Activated CD4-positive, alpha-beta T cell treated with anti-CD3 and anti-CD28 coated beads for 4 hours (primary cell): ENCODE measurements around the gene KCNE4.

Experiments
- DNase-seq, 2 donors: peaks; one replicate each; pipeline ENCODE4 v3.0.0-alpha.2; 2020

The KCNE4 gene

GRCh38 chr2:223041527-223042109 lies 10.4 kb upstream of the KCNE4 start:
- DNase-seq: no peak

- no peak for DNase-seq
These were observed 9.7 kb upstream of the KCNE4 start for GRCh38 chr2:223042284-223042683.

GRCh38 chr2:223042704-223043118 lies 9.3 kb upstream of the KCNE4 start:
- DNase-seq: no peak

- no peak for DNase-seq
These were observed 8.6 kb upstream of the KCNE4 start for GRCh38 chr2:223043164-223043941.

- DNase-seq: no peak
These were observed 7.7 kb upstream of the KCNE4 start for GRCh38 chr2:223044092-223044836.

GRCh38 chr2:223044916-223045700 lies 6.9 kb upstream of the KCNE4 start:
- no peak for DNase-seq

GRCh38 chr2:223046470-223047040 lies 5.4 kb upstream of the KCNE4 start:
- no peak for DNase-seq

GRCh38 chr2:223047260-223047761 lies 4.7 kb upstream of the KCNE4 start:
- no peak for DNase-seq

GRCh38 chr2:223048519-223048918 lies 3.5 kb upstream of the KCNE4 start:
- DNase-seq: no peak

GRCh38 chr2:223049356-223049755 lies 2.6 kb upstream of the KCNE4 start:
- no peak for DNase-seq

- no peak for DNase-seq
These were observed 1.8 kb upstream of the KCNE4 start for GRCh38 chr2:223050188-223050587.

- no peak for DNase-seq
These were observed 988 bp upstream of the KCNE4 start for GRCh38 chr2:223050900-223051504.

GRCh38 chr2:223052548-223053483 lies 826 bp downstream of the KCNE4 start:
- DNase-seq: no peak

GRCh38 chr2:223053484-223054192 lies 1.6 kb downstream of the KCNE4 start:
- DNase-seq: no peak

GRCh38 chr2:223054193-223054781 lies 2.3 kb downstream of the KCNE4 start:
- DNase-seq: no peak

GRCh38 chr2:223055140-223055539 lies 3.1 kb downstream of the KCNE4 start:
- no peak for DNase-seq

GRCh38 chr2:223055836-223056235 lies 3.8 kb downstream of the KCNE4 start:
- no peak for DNase-seq

- DNase-seq: no peak
These were observed 4.9 kb downstream of the KCNE4 start for GRCh38 chr2:223056701-223057418.

GRCh38 chr2:223057569-223057968 lies 5.6 kb downstream of the KCNE4 start:
- no peak for DNase-seq
